GM23338 (cell line): ENCODE results near the gene ALCAM. TPM values are rescaled to one million over a fixed set of nuclear protein-coding genes. Genes with fewer than 3 reads are reported as not detected.
A peak's percentile ranks its signal among the peaks of the same experiment; 100 is the strongest.

Experiments
- ATAC-seq: fragments of 200-7000 bp; cut with Tn5 transposase; 3 replicates; pipeline ENCODE4 v1.9.1; 2020
- DNase-seq: peaks from one replicate; pipeline ENCODE4 v3.0.0-alpha.2; 2015; ENCODE audit warnings: low spot score
- H2AFZ ChIP-seq: fragments of 200-600 bp; sonication (generic); 2 replicates; pipeline ENCODE4 v1.8.0; 2016; ENCODE audit warnings: antibody characterized with exemption, mild to moderate bottlenecking, moderate library complexity
- H3F3A ChIP-seq: fragments of 200-600 bp; sonication (generic); replicated peaks from 2 replicates; pipeline ENCODE4 v1.8.0; 2017; ENCODE audit warnings: antibody characterized with exemption, mixed run types, low read depth
- H3K27ac ChIP-seq: fragments of 200-600 bp; sonication (generic); 2 replicates; pipeline ENCODE4 v1.6.1; 2016; ENCODE audit warnings: low read depth
- H3K27me3 ChIP-seq: fragments of 200-600 bp; sonication (generic); 2 replicates; pipeline ENCODE4 v1.8.0; 2016; ENCODE audit warnings: mild to moderate bottlenecking, mixed run types, moderate library complexity; ENCODE audit not compliant: insufficient read depth
- H3K36me3 ChIP-seq: fragments of 200-600 bp; sonication (generic); 2 replicates; pipeline ENCODE4 v1.8.0; 2016; ENCODE audit warnings: mild to moderate bottlenecking; ENCODE audit not compliant: insufficient read depth
- H3K4me1 ChIP-seq: fragments of 200-600 bp; sonication (generic); 2 replicates; pipeline ENCODE4 v1.8.0; 2016; ENCODE audit warnings: mild to moderate bottlenecking, moderate library complexity; ENCODE audit not compliant: insufficient read depth
- H3K4me2 ChIP-seq: fragments of 200-600 bp; sonication (generic); 2 replicates; pipeline ENCODE4 v1.7.1; 2017; ENCODE audit warnings: mixed run types
- H3K4me3 ChIP-seq: fragments of 200-600 bp; sonication (generic); 2 replicates; pipeline ENCODE4 v1.6.1; 2016; ENCODE audit warnings: mixed run types
- H3K79me2 ChIP-seq: fragments of 200-600 bp; sonication (generic); replicated peaks from 2 replicates; pipeline ENCODE4 v1.8.0; 2017; ENCODE audit warnings: mild to moderate bottlenecking; ENCODE audit not compliant: insufficient read depth
- H3K9me2 ChIP-seq: fragments of 200-600 bp; sonication (generic); 2 replicates; pipeline ENCODE4 v1.8.0; 2017; ENCODE audit not compliant: insufficient read depth
- H4K20me1 ChIP-seq: fragments of 200-600 bp; sonication (generic); replicated peaks from 2 replicates; pipeline ENCODE4 v1.8.0; 2017; ENCODE audit warnings: mild to moderate bottlenecking; ENCODE audit not compliant: insufficient read depth
- H3K27ac Mint-ChIP-seq: 2 replicates; pipeline ENCODE4 v1.8.0; 2020; ENCODE audit warnings: inconsistent platforms, mild to moderate bottlenecking, moderate library complexity, mixed read lengths
- H3K27me3 Mint-ChIP-seq: 3 replicates; pipeline ENCODE4 v1.8.0; 2022; ENCODE audit warnings: low read depth, mild to moderate bottlenecking, moderate library complexity, mixed read lengths, inconsistent platforms; ENCODE audit not compliant: insufficient read depth, poor library complexity
- H3K36me3 Mint-ChIP-seq: 3 replicates; pipeline ENCODE4 v1.8.0; 2021; ENCODE audit warnings: low read depth, mild to moderate bottlenecking, inconsistent platforms, moderate library complexity, mixed read lengths
- H3K4me1 Mint-ChIP-seq: 3 replicates; pipeline ENCODE4 v1.8.0; 2020; ENCODE audit warnings: mild to moderate bottlenecking, inconsistent platforms, mixed read lengths
- H3K4me3 Mint-ChIP-seq: 3 replicates; pipeline ENCODE4 v1.8.0; 2021; ENCODE audit warnings: moderate library complexity, mild to moderate bottlenecking, inconsistent platforms, mixed read lengths
- H3K9me3 Mint-ChIP-seq: 3 replicates; pipeline ENCODE4 v1.8.0; 2020; ENCODE audit warnings: moderate library complexity, mild to moderate bottlenecking, inconsistent platforms, mixed read lengths
- CREB1 ChIP-seq: fragments of 250-450 bp; sonication (Bioruptor Pico); IDR thresholded peaks from 2 replicates; pipeline ENCODE4 v1.5.0; 2020; ENCODE audit warnings: low read depth, mild to moderate bottlenecking, moderate library complexity
- EZH2 ChIP-seq: fragments of 200-600 bp; sonication (generic); IDR thresholded peaks from one replicate; pipeline ENCODE4 v1.8.0; 2017; ENCODE audit warnings: antibody characterized with exemption, mild to moderate bottlenecking, low read depth; ENCODE audit not compliant: unreplicated experiment
- EZH2phosphoT487 ChIP-seq: fragments of 200-600 bp; sonication (generic); IDR thresholded peaks from one replicate; pipeline ENCODE4 v1.8.1; 2018; ENCODE audit warnings: antibody characterized with exemption; ENCODE audit not compliant: unreplicated experiment
- JUNB ChIP-seq: IDR thresholded peaks from one replicate; pipeline ENCODE4 v1.6.1; 2016; ENCODE audit warnings: antibody characterized with exemption; ENCODE audit not compliant: unreplicated experiment
- NANOG ChIP-seq: IDR thresholded peaks from 2 replicates; pipeline ENCODE4 v1.6.1; 2016; ENCODE audit warnings: antibody characterized with exemption, borderline replicate concordance
- POLR2AphosphoS5 ChIP-seq: IDR thresholded peaks from 2 replicates; pipeline ENCODE4 v1.6.1; 2016; ENCODE audit warnings: antibody characterized with exemption, low read depth
- REST ChIP-seq: IDR thresholded peaks from one replicate; pipeline ENCODE4 v1.6.1; 2018; ENCODE audit warnings: antibody characterized with exemption; ENCODE audit not compliant: unreplicated experiment
- STAT1 ChIP-seq: IDR thresholded peaks from one replicate; pipeline ENCODE4 v1.6.1; 2016; ENCODE audit warnings: antibody characterized with exemption; ENCODE audit not compliant: unreplicated experiment
- ZNF114 ChIP-seq: fragments of 250-450 bp; sonication (Bioruptor Pico); IDR thresholded peaks from 2 replicates; pipeline ENCODE4 v1.5.0; 2020; ENCODE audit warnings: mild to moderate bottlenecking, moderate library complexity
- ZNF331 ChIP-seq: fragments of 250-450 bp; sonication (Bioruptor Pico); IDR thresholded peaks from 2 replicates; pipeline ENCODE4 v1.5.0; 2020; ENCODE audit warnings: low read depth, mild to moderate bottlenecking, moderate library complexity
- polyA plus RNA-seq: library from polyadenylated mRNA; unstranded; fragments of >200 nt; fragmentation: Nextera tagmentation; extraction: Ambion mirVana; gene quantifications from 2 replicates; pipeline ENCODE4 v1.2.1, GENCODE V29; 2016
- total RNA-seq: library from RNA; depleted of rRNA; stranded (reverse); fragments of >200 nt; shearing (Covaris generic); gene quantifications from 2 replicates; pipeline ENCODE4 v1.2.3, GENCODE V29; 2014
- TF ChIP-seq, protein P1 (sequence below), 2 experiments: fragments of 200-600 bp in 1 of 2; sonication (generic) in 1 of 2; conservative IDR thresholded peaks; 2 replicates each; pipeline versions ENCODE4 v1.5.1 to v1.6.1; 2016 to 2017; ENCODE audit warnings: antibody characterized with exemption in 2 of 2, low read depth in 2 of 2, mild to moderate bottlenecking in 2 of 2, moderate library complexity in 1 of 2
- TF ChIP-seq, protein P2 (sequence below): fragments of 250-450 bp; sonication (Bioruptor Pico); IDR thresholded peaks from 2 replicates; pipeline ENCODE4 v1.5.0; 2020; ENCODE audit warnings: mild to moderate bottlenecking, moderate library complexity

The ALCAM gene
- total and polyA plus RNA-seq, 2 experiments from 2014 or later, result 11.3 to 36.0 TPM

DNA sequence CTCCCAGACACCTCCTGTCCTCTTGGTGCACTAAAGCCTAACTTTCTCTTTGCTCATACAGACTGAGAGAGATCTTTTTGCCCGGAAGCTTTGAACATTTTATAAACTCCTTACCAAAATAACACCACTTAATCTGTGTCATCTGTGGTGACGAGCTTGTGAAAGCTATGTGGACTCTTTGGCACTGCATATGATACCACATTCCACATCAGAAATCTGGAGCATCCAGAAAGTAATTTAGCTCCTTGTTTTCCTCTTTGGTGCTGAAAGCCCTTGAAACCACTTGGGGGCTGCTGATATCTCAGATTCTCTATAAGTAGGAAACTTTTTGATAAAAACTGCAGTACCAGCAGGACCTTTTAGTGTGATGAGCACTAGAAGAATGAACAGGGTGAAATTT is 128.3 kb downstream of the ALCAM start (continued):
- TF ChIP-seq, protein P1, sequence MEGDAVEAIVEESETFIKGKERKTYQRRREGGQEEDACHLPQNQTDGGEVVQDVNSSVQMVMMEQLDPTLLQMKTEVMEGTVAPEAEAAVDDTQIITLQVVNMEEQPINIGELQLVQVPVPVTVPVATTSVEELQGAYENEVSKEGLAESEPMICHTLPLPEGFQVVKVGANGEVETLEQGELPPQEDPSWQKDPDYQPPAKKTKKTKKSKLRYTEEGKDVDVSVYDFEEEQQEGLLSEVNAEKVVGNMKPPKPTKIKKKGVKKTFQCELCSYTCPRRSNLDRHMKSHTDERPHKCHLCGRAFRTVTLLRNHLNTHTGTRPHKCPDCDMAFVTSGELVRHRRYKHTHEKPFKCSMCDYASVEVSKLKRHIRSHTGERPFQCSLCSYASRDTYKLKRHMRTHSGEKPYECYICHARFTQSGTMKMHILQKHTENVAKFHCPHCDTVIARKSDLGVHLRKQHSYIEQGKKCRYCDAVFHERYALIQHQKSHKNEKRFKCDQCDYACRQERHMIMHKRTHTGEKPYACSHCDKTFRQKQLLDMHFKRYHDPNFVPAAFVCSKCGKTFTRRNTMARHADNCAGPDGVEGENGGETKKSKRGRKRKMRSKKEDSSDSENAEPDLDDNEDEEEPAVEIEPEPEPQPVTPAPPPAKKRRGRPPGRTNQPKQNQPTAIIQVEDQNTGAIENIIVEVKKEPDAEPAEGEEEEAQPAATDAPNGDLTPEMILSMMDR (conservative IDR thresholded peaks at IDR 0.05; ENCODE audit: low read depth in 2 of 2), result no peak
- no peak for TF ChIP-seq ZNF331 (CRISPR knock-in tag)

DNA sequence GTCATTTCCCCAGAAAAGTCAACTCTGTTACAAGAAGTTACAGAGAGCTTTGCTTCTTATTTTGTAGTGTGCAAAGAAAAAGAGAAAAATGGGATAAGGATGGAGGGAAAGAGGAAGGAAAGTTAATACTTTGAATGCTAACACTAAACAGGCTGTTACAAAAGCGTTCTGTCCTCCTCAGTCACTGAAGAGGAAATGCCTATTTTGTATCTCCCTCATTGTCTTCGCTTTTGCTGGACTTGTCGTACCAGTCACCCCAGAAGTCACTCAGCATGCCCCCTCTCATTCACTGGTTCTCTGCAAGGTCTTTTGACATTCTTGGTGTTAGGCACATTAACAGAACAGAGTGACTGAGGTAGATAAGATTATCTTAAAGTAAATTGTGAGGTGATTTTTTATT is 129.6 kb downstream of the ALCAM start:
- H3K27ac ChIP-seq, result no peak overlapping the region
- H3F3A ChIP-seq, result no peaks in the 10 kb centered on the region
- Mint-ChIP-seq H3K27ac (peak overlapping the region; percentile 56; the same call in 1 of the 2 replicates), H3K36me3 (peaks cover 12% of the 10 kb centered on the region), H3K9me3 (peaks cover 11% of the 10 kb centered on the region), H3K4me3 (no peak overlapping the region), H3K27me3 (no peaks in the 10 kb centered on the region), H3K4me1 (peaks cover 27% of the 10 kb centered on the region)
- no peaks in the 10 kb centered on the region for H3K9me2 ChIP-seq
- no peaks in the 10 kb centered on the region for H3K27me3 ChIP-seq
- no peak overlapping the region for H2AFZ ChIP-seq
- no peak overlapping the region for H3K4me2 ChIP-seq
- DNase-seq (no peak), ATAC-seq (no peak; the same call in 2 of the 3 replicates)
- H3K4me3 ChIP-seq, result no peak overlapping the region
- H3K79me2 ChIP-seq, result no peaks in the 10 kb centered on the region
- no peaks in the 10 kb centered on the region for H4K20me1 ChIP-seq
- no peaks in the 10 kb centered on the region for H3K36me3 ChIP-seq
- peaks cover 9% of the 10 kb centered on the region for H3K4me1 ChIP-seq
- no peak for TF ChIP-seq POLR2AphosphoS5
- no peak for TF ChIP-seq NANOG
- TF ChIP-seq CREB1 (CRISPR knock-in tag), result no peak
- TF ChIP-seq ZNF331 (CRISPR knock-in tag), result no peak
- TF ChIP-seq EZH2phosphoT487, result no peak
- TF ChIP-seq, protein P1 (conservative IDR thresholded peaks at IDR 0.05; ENCODE audit: low read depth in 2 of 2), result no peak
- TF ChIP-seq REST, result no peak
- no peak for TF ChIP-seq ZNF114
- TF ChIP-seq JUNB, result no peak
- TF ChIP-seq, protein P2, sequence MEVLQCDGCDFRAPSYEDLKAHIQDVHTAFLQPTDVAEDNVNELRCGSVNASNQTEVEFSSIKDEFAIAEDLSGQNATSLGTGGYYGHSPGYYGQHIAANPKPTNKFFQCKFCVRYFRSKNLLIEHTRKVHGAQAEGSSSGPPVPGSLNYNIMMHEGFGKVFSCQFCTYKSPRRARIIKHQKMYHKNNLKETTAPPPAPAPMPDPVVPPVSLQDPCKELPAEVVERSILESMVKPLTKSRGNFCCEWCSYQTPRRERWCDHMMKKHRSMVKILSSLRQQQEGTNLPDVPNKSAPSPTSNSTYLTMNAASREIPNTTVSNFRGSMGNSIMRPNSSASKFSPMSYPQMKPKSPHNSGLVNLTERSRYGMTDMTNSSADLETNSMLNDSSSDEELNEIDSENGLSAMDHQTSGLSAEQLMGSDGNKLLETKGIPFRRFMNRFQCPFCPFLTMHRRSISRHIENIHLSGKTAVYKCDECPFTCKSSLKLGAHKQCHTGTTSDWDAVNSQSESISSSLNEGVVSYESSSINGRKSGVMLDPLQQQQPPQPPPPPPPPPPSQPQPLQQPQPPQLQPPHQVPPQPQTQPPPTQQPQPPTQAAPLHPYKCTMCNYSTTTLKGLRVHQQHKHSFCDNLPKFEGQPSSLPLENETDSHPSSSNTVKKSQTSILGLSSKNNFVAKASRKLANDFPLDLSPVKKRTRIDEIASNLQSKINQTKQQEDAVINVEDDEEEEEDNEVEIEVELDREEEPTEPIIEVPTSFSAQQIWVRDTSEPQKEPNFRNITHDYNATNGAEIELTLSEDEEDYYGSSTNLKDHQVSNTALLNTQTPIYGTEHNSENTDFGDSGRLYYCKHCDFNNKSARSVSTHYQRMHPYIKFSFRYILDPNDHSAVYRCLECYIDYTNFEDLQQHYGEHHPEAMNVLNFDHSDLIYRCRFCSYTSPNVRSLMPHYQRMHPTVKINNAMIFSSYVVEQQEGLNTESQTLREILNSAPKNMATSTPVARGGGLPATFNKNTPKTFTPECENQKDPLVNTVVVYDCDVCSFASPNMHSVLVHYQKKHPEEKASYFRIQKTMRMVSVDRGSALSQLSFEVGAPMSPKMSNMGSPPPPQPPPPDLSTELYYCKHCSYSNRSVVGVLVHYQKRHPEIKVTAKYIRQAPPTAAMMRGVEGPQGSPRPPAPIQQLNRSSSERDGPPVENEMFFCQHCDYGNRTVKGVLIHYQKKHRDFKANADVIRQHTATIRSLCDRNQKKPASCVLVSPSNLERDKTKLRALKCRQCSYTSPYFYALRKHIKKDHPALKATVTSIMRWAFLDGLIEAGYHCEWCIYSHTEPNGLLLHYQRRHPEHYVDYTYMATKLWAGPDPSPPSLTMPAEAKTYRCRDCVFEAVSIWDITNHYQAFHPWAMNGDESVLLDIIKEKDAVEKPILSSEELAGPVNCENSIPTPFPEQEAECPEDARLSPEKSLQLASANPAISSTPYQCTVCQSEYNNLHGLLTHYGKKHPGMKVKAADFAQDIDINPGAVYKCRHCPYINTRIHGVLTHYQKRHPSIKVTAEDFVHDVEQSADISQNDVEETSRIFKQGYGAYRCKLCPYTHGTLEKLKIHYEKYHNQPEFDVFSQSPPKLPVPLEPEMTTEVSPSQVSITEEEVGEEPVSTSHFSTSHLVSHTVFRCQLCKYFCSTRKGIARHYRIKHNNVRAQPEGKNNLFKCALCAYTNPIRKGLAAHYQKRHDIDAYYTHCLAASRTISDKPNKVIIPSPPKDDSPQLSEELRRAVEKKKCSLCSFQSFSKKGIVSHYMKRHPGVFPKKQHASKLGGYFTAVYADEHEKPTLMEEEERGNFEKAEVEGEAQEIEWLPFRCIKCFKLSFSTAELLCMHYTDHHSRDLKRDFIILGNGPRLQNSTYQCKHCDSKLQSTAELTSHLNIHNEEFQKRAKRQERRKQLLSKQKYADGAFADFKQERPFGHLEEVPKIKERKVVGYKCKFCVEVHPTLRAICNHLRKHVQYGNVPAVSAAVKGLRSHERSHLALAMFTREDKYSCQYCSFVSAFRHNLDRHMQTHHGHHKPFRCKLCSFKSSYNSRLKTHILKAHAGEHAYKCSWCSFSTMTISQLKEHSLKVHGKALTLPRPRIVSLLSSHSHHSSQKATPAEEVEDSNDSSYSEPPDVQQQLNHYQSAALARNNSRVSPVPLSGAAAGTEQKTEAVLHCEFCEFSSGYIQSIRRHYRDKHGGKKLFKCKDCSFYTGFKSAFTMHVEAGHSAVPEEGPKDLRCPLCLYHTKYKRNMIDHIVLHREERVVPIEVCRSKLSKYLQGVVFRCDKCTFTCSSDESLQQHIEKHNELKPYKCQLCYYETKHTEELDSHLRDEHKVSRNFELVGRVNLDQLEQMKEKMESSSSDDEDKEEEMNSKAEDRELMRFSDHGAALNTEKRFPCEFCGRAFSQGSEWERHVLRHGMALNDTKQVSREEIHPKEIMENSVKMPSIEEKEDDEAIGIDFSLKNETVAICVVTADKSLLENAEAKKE (CRISPR knock-in tag), result no peak
- TF ChIP-seq EZH2, result no peak
- no peak for TF ChIP-seq STAT1
